Stimulated activated CD8-positive, alpha-beta memory T cell treated with anti-CD3 and anti-CD28 coated beads, Interleukin-12 subunit alpha, Interleukin-12 subunit beta, amount 100 ng/mL, for 4 hours (primary cell): ENCODE measurements around the gene MAPK8IP2.
"Not testable (repeated sequence)": the region's sequence is repeated elsewhere in the genome, so short reads cannot be mapped to it uniquely, and the experiment has no call there.

Experiments used
- DNase-seq: peaks from one replicate; pipeline ENCODE4 v3.0.0-alpha.2; 2020; ENCODE audit warnings: low read depth

The MAPK8IP2 gene

DNA sequence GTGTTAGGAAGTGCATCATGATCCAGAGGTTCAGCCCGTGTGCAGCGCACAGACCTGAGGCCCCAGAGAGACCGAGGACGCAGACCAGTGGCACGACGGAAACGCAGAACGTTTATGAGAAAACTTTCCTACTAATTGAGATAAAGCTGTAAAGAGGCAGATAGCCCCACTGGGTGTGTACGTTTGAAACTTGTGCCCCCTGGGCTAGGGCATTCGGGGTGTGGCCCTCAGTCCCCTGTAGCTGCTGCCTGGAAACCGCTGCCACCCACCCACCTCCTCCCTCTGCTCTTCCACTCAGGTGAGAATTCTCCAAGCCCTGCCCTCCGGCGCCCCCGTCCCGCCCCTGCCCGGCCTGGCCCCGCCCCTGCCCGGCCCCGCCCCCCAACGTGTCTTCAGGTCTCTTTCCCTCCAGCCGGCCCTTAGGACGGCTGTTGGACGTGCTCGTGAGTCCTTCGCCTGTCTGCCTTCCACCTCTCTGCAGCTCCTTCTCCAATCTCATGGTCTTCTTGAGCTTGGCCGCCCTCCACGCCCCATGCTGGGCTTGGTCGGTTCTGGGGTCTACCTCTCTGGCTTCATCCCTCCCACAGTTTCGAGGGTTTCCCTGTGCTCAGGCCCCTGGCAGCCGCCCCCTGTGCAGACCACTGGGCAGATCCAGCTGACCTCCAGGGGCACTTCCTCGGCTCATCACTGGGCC lies 12.1 kb downstream of the MAPK8IP2 start:
- no peak for DNase-seq

GRCh38 chr22:50613291-50613981 lies 12.8 kb downstream of the MAPK8IP2 start:
- no peak for DNase-seq

- not testable (repeated sequence) for DNase-seq
Measured at GRCh38 chr22:50614296-50614695, 13.7 kb downstream of the MAPK8IP2 start.

- DNase-seq, result no peak
Measured at GRCh38 chr22:50620593-50621355, 20.2 kb downstream of the MAPK8IP2 start.

DNA sequence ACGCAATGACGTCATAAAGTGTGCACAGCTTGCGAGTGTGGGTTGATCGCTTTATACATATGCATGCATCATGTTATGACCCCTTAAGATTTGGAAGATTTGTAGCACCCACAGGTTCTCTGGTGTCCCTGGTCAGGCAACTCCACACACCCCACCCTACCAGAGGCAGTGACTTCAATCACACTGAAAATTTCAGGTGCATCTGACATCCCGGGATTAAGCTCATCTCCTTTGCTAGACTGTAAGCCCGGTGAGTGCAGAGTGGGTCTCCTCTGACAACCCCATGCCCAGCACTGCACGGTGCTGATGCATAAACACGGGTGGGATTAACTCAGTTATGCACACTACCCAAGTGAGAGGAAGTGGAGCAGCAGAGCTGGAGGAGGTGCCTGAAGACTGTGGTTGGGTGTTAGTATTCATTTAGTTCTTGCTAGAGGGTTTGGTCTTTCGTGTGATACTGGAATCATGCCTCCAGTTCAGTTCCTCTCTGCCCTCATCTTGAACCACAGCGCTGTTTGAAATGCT lies 20.8 kb downstream of the MAPK8IP2 start:
- no peak for DNase-seq

GRCh38 chr22:50621948-50622722 lies 21.5 kb downstream of the MAPK8IP2 start:
- no peak for DNase-seq

DNA sequence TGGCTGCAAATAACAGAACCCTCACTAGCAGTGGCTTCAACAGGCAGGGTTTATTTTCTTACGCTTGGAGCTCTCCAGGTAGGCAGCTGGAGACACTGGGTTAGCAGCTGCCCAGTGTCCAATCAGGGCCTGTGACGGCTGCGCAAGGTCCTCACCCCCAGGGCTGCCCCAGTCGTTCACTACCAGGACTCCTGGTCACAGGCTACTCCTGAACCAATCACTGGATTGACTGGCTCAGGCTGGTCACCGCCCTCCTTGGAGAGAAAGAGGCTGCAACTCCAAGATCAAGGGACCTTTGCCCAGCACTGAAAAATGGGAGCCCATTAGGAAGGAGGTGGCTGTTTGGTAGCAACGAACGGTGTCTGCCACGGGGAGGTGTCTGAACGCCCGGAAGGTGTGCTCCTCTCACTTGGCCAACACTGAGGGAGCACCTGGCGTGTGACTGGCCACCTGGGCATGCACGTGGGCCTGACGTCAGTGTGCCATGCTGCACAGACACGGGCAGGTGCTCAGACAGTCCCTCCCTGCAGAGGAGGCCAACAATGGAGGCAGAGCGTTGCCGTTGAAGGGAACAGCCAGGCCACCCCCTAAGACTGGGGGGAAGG lies 22.2 kb downstream of the MAPK8IP2 start:
- DNase-seq, result no peak

DNA sequence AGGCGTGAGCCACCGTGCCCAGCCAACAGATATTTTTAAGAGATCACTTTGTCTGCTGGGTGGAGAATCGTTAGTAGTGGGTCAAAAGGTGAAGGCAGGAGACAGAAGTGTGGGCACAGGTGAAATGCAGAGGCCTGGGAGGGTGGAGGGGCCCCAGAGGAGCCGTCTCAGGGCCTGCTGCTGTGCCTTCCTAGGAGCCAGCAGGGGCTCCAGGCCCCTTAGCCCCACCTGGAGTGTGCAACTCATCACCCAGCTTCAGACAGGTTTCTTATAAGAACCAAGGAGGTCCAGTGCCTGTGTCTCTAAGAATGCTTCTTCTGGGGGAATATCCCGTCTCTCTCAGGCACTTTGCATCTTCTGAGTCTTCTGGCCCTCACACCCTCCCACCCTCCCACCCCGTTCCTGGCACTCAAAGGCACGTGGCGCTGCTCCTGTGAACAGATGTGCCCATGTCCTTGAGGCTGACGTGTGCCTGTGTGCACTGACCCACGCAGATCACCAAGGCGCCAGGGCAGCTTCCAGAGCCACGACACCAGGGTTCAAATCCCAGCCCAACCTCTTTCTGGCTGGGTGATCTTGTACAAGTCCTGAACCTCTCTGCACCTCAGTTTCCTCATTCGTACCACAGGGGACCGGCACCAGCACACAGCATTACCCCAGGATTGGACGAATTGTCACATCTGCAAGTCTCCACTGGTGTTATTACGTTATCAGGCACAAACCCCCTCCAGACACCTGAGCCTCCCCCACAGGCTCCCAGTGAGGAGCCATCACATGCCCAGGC lies 23.9 kb downstream of the MAPK8IP2 start:
- no peak for DNase-seq

DNA sequence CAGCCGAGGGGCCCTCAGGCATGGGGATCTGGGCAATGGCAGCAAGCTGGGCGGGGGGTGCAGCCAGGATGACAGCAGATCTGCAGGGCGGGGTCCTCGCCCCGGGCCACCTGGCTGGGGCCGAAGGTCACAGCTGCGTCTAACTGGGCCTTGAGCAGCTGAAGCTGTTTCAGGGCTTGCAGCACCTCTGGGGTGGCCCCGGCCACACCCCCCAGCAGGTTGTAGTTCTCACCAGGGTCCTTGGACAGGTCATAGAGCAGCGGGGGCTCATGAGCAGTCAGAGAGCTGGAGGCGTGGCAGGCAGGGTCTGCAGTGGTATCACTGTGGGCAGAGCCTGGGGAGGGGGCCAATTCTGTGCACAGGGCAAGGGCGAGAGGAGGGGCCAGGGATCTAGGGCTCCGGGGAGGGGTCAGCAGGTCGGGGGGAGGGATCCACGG lies 24.6 kb downstream of the MAPK8IP2 start:
- DNase-seq, result no peak

- DNase-seq, result no peak
Measured at GRCh38 chr22:50625568-50626313, 25.1 kb downstream of the MAPK8IP2 start.

DNA sequence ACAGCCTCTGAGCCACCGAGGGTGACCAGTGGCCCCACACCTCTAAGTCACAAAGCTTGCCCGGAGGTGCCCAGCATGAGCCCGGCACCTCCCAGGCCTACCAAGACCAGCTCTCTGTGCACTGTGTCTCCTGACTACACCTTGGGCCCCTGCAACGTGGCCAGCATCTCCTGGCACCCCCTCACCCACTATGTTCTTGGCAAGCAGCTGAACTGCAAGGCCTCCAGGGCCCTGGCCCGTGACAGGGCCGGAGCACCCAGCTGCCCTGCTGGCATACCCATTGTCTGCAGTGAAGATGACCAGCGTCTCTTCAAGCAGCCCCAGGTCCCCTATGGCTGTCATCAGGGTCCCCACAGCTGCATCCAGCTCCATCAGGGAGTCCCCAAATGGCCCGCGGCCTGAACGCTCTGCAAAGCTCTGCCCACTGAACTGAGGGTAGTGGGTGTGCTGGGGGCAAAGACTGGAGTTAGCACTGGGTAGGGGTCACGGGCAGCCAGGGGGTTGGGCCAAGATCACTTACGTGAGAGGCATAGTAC lies 25.8 kb downstream of the MAPK8IP2 start:
- DNase-seq, result no peak

DNA sequence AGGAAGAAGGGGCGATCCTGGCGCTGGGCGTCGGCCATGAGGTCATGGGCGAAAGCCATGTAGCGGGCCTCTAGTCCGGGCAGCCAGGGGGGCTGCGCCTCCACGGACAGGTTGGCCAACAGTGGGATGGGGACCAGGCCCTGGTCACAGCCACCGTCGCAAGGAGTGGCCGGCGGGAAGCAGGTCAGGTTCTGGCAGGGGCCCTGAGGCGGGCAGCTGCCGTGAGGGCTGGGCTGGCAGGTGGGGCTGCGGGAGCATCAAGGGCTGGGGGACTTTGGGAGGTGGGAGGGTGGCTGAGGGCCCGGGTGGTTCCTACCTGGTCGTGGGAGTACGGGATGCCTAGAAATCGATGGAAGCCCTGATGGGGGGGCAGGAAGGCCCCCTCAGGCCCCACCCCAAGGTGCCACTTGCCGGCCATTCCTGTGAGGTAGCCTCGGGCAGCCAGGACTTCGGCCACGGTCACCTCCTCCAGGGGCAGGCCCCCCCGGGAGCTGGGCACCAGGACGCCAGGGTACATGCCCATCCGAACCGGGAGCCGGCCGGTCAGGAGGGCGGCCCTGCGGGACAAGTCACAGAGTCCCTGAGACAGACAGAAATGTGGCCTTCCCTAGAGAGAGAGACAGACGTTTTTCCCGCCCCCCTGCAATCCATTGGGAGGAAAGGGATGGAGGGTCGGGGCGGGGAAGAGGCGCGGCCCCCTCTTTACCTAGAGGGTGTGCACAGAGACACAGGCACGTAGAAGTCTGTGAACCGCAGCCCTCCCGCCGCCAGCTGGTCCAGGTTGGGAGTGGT lies 26.5 kb downstream of the MAPK8IP2 start:
- DNase-seq, result no peak

DNA sequence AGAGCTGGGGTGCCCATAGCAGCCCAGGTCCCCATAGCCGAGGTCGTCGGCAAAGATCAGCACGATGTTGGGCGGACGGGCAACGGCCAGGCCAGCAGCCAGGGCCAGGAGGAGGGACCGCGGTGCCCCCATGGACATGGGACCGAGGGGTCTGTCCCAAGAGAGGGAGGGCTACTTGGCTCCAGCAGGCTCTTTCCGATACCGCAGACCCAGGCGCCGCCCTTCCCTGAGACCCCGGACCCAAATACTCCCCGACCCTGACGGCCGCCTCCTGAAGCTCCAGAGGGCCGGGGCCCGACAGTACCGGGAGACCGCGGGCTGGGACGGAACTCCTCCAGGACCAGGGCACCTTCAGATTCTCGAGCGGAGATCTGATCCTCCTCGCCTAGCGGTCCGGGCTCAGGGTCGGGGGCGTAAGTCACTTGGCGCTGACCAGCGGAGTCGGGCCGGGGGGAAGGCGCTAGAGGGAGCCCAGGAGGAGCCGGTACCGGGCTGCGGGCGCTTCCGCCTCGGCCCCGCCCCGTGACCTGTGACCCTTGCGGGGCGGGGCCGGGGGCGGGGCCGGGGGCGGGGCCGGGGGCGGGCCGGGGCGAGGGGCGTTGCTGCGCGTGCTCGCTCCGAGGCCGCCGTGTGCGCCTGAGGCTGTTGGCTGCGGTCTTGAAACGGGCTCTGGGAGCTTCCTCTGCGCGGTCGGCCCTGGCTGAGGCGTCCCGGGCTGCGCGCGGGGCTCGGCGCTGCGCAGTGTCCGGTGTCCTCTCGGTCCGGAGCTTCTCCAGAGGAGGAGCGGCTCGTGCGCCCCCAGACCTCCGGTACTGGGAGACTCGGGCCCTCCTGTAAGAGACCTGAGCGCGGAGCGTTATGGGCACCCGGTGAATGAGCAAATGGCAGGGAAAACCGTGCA lies 27.3 kb downstream of the MAPK8IP2 start, which contains the start of gene ARSA:
Gene ARSA (minus strand): TSS at position 511 of the 901 bp plus-strand sequence. CDS start 373 bp downstream, at position 138.
- DNase-seq, result peak; percentile 63

DNA sequence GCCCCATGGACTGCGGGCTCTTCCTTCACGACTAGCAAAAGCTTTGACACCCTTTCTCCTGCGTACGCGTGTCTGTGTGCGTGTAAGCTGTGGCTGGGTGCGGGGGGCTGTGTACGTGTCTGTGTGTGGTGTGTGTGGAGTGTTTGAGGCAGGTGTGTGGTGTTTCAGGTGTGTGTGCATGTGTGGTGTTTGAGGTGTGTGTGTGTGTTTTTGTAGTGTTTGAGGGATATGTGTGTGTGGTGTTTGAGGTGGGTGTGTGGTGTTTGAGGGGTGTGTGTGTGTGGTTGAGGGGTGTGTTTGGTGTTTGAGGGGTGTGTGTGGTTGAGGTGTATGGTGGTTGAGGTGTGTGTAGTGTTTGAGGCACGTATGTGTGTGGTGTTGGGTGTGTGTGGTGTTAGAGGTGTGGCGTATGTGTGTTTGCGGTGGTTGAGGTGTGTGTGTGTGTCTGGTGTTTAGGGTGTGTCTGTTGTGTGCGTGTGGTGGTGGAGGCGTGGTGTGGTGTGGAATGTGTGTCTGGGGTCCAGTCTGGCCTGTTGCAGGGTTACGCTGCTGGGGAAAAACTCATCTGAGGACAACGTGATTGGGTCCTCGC lies 28.0 kb downstream of the MAPK8IP2 start:
- DNase-seq, result no peak

GRCh38 chr22:50630376-50630775 lies 29.8 kb downstream of the MAPK8IP2 start:
- no peak for DNase-seq

DNA sequence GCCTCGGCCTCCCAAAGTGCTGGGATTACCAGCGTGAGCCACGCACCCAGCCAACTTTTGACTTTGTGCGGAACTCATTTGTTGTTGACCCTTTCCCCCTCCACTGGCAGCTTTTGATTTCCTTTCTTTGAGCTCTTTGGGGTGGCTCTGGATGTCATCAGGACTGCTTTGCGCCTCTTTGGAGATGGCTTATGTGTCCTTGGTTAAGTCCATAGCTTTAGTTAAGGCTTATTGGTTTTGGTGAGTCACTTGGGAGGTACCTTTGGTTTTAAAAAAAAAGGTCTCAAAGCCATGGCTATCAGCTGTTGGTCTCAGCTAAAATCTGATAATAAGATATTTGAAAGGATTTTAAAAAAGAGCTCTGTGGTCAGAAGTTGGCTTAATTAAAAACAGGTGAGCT lies 32.5 kb downstream of the MAPK8IP2 start:
- no peak for DNase-seq

DNA sequence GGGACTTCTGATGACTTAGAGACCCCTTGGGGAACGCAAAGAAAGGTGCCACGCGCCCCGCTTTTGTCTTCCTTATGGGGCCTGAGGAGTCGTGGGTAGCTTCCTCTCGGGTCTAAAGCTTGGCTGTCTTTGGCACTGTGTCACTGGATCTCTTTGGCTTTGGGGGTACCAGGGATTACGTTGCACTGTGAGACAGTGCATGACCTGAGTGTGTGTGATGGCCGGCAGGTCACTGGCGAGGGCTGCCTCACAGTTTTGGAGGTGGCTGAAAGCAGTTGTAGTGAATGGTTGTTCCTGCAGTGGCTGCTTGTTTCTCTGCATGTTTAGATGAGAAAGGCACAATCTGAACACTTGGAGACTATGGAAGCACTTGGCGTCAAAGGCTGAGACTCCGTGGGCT lies 33.2 kb downstream of the MAPK8IP2 start:
- DNase-seq, result no peak
